Common myeloid progenitor, CD34-positive (primary cell): ENCODE measurements around the gene RFLNA.

Experiments
- CTCF ChIA-PET: fragments of 350-600 bp; sonication (Branson Sonifier 250); formaldehyde crosslinking; loops from one replicate; lab custom pipeline; 2021; ENCODE audit warnings: antibody characterized with exemption; lab: Charles Lee
- POLR2A ChIA-PET: fragments of 350-600 bp; sonication (Branson Sonifier 250); formaldehyde crosslinking; loops from one replicate; lab custom pipeline; 2021; ENCODE audit warnings: antibody characterized with exemption; lab: Charles Lee
- DNase-seq, 3 donors: peaks; one replicate each; pipeline versions ENCODE4 v3.0.0 to v3.0.0-alpha.2; 2013
- H3K27ac ChIP-seq, 2 experiments: 1 replicate in 1 of 2; 2 replicates in 1 of 2; pipeline ENCODE4 v1.7.0; 2013; ENCODE audit warnings: inconsistent platforms in 2 of 2, low read length in 2 of 2, mild to moderate bottlenecking in 2 of 2, low read depth in 1 of 2, moderate library complexity in 1 of 2; ENCODE audit not compliant: severe bottlenecking in 2 of 2, insufficient read depth in 1 of 2, poor library complexity in 1 of 2
- H3K27me3 ChIP-seq, 5 experiments: replicated peaks in 2 of 5; 1 replicate in 3 of 5; 2 replicates in 2 of 5; pipeline versions ENCODE4 v1.6.1 to v1.7.0; 2013; ENCODE audit warnings: low read length in 4 of 5, mild to moderate bottlenecking in 2 of 5, moderate library complexity in 2 of 5, inconsistent platforms in 1 of 5; ENCODE audit not compliant: insufficient read depth in 5 of 5, control insufficient read depth in 4 of 5
- H3K36me3 ChIP-seq, 4 experiments: 1 replicate in 2 of 4; 2 replicates in 2 of 4; pipeline versions ENCODE4 v1.6.1 to v1.7.0; 2013; ENCODE audit warnings: low read length in 3 of 4, control low read depth in 1 of 4, mild to moderate bottlenecking in 1 of 4; ENCODE audit not compliant: control insufficient read depth in 4 of 4, insufficient read depth in 4 of 4
- H3K4me1 ChIP-seq, 4 experiments: 1 replicate in 3 of 4; 2 replicates in 1 of 4; pipeline versions ENCODE4 v1.6.1 to v1.7.1; 2013; ENCODE audit warnings: low read length in 3 of 4, mild to moderate bottlenecking in 3 of 4, control low read depth in 1 of 4, inconsistent platforms in 1 of 4, moderate library complexity in 1 of 4; ENCODE audit not compliant: control insufficient read depth in 4 of 4, insufficient read depth in 4 of 4; ENCODE audit errors: control extremely low read depth in 1 of 4
- H3K4me3 ChIP-seq, 7 experiments: 1 replicate in 4 of 7; 2 replicates in 3 of 7; pipeline versions ENCODE4 v1.5.1 to v1.7.0; 2013; ENCODE audit warnings: mild to moderate bottlenecking in 7 of 7, low read length in 6 of 7, moderate library complexity in 6 of 7, inconsistent platforms in 2 of 7, low read depth in 2 of 7, control low read depth in 1 of 7; ENCODE audit not compliant: insufficient read depth in 4 of 7, control insufficient read depth in 1 of 7; ENCODE audit errors: extremely low read depth in 1 of 7
- H3K9me3 ChIP-seq, 5 experiments: 1 replicate in 4 of 5; 2 replicates in 1 of 5; pipeline versions ENCODE4 v1.6.1 to v1.7.1; 2013; ENCODE audit warnings: low read length in 4 of 5, mild to moderate bottlenecking in 2 of 5, inconsistent platforms in 1 of 5, low read depth in 1 of 5, moderate library complexity in 1 of 5; ENCODE audit not compliant: control insufficient read depth in 4 of 5, insufficient read depth in 2 of 5; ENCODE audit errors: control extremely low read depth in 1 of 5
- WGBS: methylation state at CpG from one replicate; pipeline ENCODE4 v1.1.5; 2013; ENCODE audit not compliant: insufficient coverage; 5-methylcytosine and 5-hydroxymethylcytosine counted together

Gene RFLNA

GRCh38 chr12:124335426-124336183 lies 40.7 kb downstream of the RFLNA start:
- Histone ChIP-seq H3K4me3 (no peak overlapping the region), H3K4me1 (no peaks in the 10 kb centered on the region), H3K36me3 (peaks cover 6 to 74% (median 47%) of the 10 kb centered on the region in 4 experiments), H3K27ac (no peak overlapping the region), H3K27me3 (no peaks in the 10 kb centered on the region), H3K9me3 (no peaks in the 10 kb centered on the region)
- CTCF ChIA-PET, result interaction anchor here (0.6 to 1.2 kb wide), 2 partner anchors 9 to 37 kb away, joined by 3 read pairs; no protein-coding TSS in a partner anchor
- POLR2A ChIA-PET, result no interaction called here
- no peak for DNase-seq
- WGBS, result 97% methylated on average over 19 of the region's 21 CpGs

DNA sequence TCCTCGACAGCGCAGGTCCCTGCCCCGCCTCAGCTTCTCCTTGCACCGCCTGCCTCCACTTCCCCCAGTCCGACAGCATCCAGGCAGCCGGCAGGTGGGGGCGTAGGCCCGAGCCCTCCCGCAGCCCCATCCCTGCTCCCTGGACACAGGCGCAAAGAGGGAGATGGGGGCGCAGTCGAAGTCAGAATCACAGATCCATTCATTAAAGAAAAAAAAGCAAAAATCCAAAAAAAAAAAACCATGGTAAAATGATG lies 41.2 kb downstream of the RFLNA start:
- H3K27ac ChIP-seq, result no peak overlapping the region
- no peaks in the 10 kb centered on the region for H3K4me1 ChIP-seq
- DNase-seq, result no peak
- 96% methylated on average over 4 of the region's 12 CpGs for WGBS
- no peak overlapping the region for H3K4me3 ChIP-seq
- no peaks in the 10 kb centered on the region for H3K27me3 ChIP-seq
- peaks cover 6 to 76% (median 45%) of the 10 kb centered on the region in 4 experiments for H3K36me3 ChIP-seq
- CTCF ChIA-PET, result no interaction called here
- POLR2A ChIA-PET, result no interaction called here
- H3K9me3 ChIP-seq, result no peaks in the 10 kb centered on the region

GRCh38 chr12:124336742-124337520 lies 42.0 kb downstream of the RFLNA start:
- WGBS, result 94% methylated on average over 34 of the region's 40 CpGs
- Histone ChIP-seq H3K4me3 (no peak overlapping the region), H3K9me3 (no peaks in the 10 kb centered on the region), H3K36me3 (peaks cover 4 to 79% (median 46%) of the 10 kb centered on the region in 4 experiments), H3K27me3 (no peaks in the 10 kb centered on the region), H3K27ac (no peak overlapping the region), H3K4me1 (no peaks in the 10 kb centered on the region)
- DNase-seq, result no peak
- POLR2A ChIA-PET, result no interaction called here
- CTCF ChIA-PET, result interaction anchor here (1.0 to 1.2 kb wide), 3 partner anchors 10 to 284 kb away, joined by 3 read pairs; no protein-coding TSS in a partner anchor

- WGBS, result 93% methylated on average over 10 of the region's 14 CpGs
- Histone ChIP-seq H3K27ac (no peak overlapping the region), H3K9me3 (no peaks in the 10 kb centered on the region), H3K27me3 (no peaks in the 10 kb centered on the region), H3K4me1 (no peaks in the 10 kb centered on the region), H3K36me3 (peaks cover 4 to 75% (median 43%) of the 10 kb centered on the region in 4 experiments), H3K4me3 (no peak overlapping the region)
- DNase-seq, result no peak
- POLR2A ChIA-PET, result no interaction called here
- CTCF ChIA-PET, result interaction anchor here (1.0 to 1.2 kb wide), 3 partner anchors 10 to 285 kb away, joined by 3 read pairs; no protein-coding TSS in a partner anchor
These were observed 42.7 kb downstream of the RFLNA start for GRCh38 chr12:124337622-124338021.

DNA sequence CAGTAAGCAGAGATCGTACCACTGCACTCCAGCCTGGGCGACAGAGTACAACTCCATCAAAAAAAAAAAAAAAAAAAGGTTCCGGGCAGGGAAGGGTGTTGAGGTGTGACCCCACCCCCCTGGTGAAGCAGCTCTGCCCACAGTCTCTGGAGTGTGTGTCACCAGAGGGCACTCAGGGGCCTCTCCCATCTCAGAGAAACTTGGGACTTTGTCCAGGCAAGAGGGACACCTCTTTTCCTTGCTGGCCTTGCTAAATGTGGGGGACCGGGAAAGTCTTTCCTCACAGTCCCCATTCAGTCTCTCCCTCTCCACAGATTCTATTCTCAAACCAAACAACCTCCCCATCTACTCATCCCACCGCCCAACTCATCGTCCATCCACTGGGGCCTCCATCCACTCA lies 43.6 kb downstream of the RFLNA start:
- no peaks in the 10 kb centered on the region for H3K9me3 ChIP-seq
- CTCF ChIA-PET, result interaction anchor here (1.2 kb wide), 1 partner anchor 43 kb away, joined by 3 read pairs; no protein-coding TSS in a partner anchor
- POLR2A ChIA-PET, result no interaction called here
- H3K27ac ChIP-seq, result no peak overlapping the region
- H3K36me3 ChIP-seq, result peaks cover 4 to 76% (median 45%) of the 10 kb centered on the region in 4 experiments
- H3K27me3 ChIP-seq, result no peaks in the 10 kb centered on the region
- no peaks in the 10 kb centered on the region for H3K4me1 ChIP-seq
- DNase-seq, result no peak
- H3K4me3 ChIP-seq, result no peak overlapping the region
- WGBS, result 94% methylated on average over 4 of the region's 6 CpGs

- ChIA-PET POLR2A (no interaction called here), CTCF (interaction anchor here (0.7 kb wide), 1 partner anchor 9 kb away, joined by 3 read pairs; no protein-coding TSS in a partner anchor)
- H3K27me3 ChIP-seq, result no peaks in the 10 kb centered on the region
- no peaks in the 10 kb centered on the region for H3K9me3 ChIP-seq
- no peak overlapping the region for H3K4me3 ChIP-seq
- peaks cover 4 to 77% (median 46%) of the 10 kb centered on the region in 4 experiments for H3K36me3 ChIP-seq
- 100% methylated on average over 2 of the region's 3 CpGs for WGBS
- no peak for DNase-seq
- no peaks in the 10 kb centered on the region for H3K4me1 ChIP-seq
- no peak overlapping the region for H3K27ac ChIP-seq
These were observed 44.1 kb downstream of the RFLNA start for GRCh38 chr12:124338876-124339603.
